NCI-H1930 (cell line): ENCODE measurements around the gene SCAF8.
"Not testable (repeated sequence)": the region's sequence is repeated elsewhere in the genome, so short reads cannot be mapped to it uniquely, and the experiment has no call there.

Experiments used
- DNase-seq, 2 experiments: peaks; one replicate each; lab custom pipeline; 2025; lab: John Stamatoyannopoulos, UW

The SCAF8 gene, protein sequence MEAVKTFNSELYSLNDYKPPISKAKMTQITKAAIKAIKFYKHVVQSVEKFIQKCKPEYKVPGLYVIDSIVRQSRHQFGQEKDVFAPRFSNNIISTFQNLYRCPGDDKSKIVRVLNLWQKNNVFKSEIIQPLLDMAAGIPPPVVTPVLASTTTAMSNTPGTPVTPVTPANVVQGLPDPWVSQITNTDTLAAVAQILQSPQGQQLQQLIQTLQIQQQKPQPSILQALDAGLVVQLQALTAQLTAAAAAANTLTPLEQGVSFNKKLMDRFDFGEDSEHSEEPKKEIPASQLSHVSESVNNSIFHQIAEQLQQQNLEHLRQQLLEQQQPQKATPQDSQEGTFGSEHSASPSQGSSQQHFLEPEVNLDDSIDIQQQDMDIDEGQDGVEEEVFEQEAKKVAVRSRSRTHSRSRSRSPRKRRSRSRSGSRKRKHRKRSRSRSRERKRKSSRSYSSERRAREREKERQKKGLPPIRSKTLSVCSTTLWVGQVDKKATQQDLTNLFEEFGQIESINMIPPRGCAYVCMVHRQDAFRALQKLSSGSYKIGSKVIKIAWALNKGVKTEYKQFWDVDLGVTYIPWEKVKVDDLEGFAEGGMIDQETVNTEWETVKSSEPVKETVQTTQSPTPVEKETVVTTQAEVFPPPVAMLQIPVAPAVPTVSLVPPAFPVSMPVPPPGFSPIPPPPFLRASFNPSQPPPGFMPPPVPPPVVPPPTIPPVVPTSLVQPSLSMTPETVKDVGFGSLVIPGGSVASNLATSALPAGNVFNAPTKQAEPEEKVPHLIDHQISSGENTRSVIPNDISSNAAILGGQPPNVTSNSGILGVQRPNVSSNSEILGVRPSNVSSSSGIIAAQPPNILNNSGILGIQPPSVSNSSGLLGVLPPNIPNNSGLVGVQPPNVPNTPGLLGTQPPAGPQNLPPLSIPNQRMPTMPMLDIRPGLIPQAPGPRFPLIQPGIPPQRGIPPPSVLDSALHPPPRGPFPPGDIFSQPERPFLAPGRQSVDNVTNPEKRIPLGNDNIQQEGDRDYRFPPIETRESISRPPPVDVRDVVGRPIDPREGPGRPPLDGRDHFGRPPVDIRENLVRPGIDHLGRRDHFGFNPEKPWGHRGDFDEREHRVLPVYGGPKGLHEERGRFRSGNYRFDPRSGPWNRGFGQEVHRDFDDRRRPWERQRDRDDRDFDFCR (N-terminal part only)

GRCh38 chr6:154733183-154733625, at the start of gene SCAF8:
TSS of gene SCAF8 (plus strand) at chr6:154733416. CDS start at chr6:154733901, 485 bp downstream.
- peak; percentile 49 to 88 for DNase-seq

DNA sequence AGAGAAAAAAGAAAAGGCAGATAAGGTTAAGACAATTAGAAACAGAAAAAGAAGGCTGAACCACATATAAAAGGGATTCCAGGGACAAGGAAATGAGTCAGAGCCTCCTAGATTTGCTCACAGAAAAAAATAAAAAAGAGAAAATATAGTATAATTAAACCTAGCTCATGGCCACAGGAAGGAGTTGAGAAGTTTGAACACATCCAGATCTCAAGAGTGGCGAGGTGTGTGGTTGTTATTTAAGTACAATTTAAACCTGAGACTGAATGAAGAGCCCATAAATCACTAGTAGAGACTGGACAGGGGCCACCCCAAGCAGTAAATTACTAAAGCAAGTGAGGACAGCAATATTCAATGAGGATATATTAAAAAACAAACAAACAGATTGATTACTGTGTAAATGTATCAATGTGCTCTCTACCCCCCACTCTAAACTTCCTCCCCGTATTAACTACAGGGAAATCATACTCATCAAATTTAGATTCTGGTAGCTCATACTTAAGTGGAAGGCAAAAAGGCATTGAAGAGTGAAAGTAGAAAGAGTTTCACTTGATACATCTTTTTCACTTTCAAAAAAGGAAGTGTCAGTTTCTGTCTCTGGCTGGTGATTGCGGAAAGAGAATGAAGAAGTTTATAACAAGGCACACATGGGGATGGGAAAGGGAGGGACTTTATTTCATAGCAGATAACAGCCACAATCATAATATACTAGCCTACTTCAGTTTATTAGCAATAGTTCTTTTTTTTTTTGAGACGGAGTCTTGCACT, 49.3 kb upstream of the SCAF8 start:
- DNase-seq = no peak

- DNase-seq = no peak
These were observed 47.1 kb upstream of the SCAF8 start for GRCh38 chr6:154686162-154686561.

GRCh38 chr6:154689493-154690255, 43.5 kb upstream of the SCAF8 start:
- no peak for DNase-seq

GRCh38 chr6:154690857-154691256, 42.4 kb upstream of the SCAF8 start:
- DNase-seq = no peak

DNA sequence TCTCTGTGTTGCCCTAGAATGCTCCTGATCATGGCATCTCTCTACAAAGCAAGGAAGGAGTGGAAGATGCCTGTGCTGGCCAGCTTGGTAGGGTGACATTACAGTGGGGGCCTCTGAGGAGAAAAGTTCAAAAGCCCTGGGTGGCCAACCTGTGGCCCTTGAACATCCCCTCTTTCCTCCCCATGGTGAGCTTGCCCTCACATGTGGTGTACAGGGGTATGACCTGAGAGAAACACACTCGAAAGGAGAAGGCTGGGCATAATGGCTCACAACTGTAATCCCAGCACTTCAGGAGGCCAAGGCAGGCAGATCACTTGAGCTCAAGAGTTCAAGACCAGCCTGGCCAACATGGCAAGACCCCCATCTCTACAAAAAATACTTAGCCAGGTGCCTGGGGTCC, 36.6 kb upstream of the SCAF8 start:
- no peak for DNase-seq

DNA sequence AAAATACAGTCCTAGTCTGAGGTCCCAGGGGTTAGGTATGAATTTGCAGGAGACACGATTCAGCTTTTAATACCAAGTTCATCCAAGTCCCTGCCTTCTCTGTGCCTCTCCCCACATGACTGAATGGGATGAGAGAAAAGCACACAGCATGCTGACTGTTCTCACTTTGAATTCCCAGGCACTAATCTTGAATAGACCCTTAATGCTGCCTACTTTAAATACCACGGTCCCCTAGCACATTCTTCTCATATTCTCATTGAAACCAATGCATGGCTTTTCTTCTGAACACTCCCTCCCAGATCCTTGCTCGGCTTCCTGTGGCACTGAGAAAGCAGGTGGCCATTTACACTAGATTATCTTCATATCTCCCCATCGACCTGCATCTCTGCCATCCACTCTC, 30.1 kb upstream of the SCAF8 start:
- no peak for DNase-seq

DNA sequence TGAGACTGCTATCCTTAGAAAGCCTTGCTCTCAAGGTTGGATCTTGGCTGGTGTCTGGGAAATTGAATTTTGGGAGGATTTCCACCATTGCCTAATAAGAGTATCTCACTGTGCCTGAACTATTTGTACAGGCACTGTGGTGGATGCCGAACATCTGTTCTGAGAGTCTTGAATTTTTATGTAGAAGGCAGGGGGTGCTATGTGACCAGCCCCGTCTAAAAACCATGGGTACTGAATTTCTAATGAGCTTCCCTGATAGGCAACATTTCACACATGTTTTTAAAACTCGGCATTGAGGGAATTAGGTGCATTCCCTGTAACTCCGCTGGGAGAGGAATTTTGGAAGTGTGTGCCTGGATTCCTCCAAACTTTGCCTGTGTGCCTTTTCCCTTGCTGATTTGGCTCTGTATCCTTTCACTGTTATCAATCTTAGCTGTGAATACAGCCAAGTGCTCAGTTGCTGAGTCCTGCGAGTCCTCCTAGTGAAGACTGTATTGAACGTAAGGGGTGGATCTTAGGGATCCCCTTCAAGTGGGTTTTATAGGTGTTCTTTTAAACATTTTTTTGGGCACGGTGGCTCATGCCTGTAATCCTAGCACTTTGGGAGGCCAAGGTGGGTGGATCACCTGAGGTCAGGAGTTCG, 27.6 kb upstream of the SCAF8 start:
- DNase-seq = no peak

DNA sequence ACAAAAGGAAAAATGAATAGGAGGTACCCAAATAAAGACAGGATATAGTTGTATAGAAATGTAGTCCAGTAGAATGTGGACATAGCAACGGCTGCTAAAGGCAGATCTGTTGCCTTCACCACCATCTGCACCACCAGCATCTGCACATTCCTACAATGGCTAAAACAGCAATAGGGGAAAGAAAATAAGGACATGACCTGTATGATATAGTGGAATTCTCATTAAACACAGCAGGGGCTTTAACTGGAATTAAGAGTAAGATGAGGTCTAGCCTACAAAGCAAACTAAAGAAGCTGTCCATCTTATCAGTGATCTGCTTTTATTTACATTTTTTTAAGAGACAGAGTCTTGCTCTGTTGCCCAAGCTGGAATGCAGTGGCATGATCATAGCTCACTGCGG, 26.8 kb upstream of the SCAF8 start:
- DNase-seq = no peak

- no peak for DNase-seq
These were observed 23.6 kb upstream of the SCAF8 start for GRCh38 chr6:154709621-154710020.

GRCh38 chr6:154710689-154711088, 22.5 kb upstream of the SCAF8 start:
- no peak for DNase-seq

DNA sequence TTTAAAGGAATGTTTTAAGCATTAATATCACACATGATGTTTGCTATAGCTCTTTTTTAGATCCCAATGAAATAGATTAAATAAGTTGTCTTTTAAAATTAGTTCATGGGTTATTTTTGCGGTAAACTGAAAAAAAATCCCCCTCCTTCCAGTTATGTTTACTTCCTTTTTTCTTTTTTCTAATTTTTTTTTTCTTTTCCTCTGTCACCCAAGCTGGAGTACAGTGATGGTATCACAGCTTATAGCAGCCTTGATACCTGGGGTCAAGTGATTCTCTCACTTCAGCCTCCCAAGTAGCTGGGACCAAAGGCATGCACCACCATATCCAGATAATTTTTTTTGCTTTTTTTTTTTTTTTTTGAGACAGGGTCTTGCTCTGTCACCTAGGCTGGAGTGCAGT, 17.8 kb upstream of the SCAF8 start:
- no peak for DNase-seq

DNA sequence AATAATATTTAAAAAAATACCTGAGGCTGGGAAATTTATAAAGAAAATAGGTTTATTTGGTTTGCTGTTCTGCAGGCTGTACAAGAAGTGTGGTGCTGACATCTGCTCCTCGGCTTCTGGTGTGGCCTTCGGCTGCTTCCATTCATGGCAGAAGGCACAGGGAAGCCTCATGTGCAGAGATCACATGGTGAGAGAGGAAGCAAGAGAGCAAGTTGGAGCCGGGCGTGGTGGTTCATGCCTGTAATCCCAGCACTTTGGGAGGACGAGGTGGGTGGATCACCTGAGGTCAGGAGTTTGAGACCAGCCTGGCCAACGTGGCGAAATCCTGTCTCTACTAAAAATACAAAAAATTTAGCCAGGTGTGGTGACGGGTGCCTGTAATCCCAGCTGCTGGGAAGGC, 16.9 kb upstream of the SCAF8 start:
- not testable (repeated sequence) for DNase-seq

DNA sequence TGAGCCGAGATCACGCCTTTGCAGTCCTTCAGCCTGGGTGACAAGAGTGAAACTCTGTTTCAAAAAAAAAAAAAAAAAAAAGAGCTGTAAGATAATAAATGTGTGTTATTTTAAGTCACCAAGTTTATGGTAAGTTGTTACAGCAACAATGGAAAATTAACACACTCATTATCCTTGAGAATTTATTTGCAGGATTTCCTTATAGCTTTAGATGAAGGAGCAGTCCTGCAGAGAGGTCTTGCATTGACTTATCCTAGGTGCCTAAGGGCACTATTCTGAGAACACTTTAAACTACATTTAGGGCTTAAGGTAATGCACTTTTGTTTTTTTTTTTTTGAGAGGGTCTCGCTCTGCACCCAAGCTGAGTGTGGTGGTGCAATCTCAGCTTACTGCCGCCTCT, 13.8 kb upstream of the SCAF8 start:
- no peak for DNase-seq

DNA sequence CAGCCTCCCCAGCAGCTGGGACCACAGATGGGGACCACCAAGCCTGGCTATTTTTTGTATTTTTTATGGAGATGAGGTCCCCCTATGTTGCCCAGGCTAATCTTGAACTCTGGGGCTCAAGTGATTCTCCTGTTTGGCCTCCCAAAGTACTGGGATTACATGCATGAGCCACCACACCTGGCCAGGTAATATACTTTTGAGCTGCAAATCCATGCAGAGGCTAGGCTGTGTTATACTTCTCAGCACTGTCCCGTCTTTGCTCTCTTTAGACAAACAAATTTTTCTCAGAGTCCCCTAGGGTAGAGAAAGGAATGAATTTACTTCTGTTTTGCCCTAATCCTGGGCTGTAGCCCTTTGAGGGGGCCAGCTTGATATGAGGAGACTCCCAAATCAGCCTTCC, 13.4 kb upstream of the SCAF8 start:
- no peak for DNase-seq

DNA sequence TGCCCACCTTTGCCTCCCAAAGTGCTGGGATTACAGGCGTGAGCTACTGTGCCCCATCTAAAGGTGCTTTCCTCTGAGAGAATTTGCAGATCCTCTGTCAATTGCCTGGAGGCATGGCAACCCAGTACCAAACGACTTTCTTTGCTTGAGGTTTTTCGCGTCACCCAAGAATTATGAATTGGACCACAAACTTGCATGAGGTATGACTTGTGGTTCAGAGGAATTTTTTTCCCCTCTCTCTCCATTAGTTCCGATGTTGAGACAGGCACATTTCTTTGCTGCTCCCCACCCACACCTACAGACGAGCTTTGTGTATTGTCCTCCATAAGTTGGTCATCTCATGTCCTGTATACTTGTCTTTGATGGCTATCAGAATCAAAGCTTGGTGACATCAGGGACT, 11.8 kb upstream of the SCAF8 start:
- no peak for DNase-seq

- no peak for DNase-seq
These were observed 6.3 kb upstream of the SCAF8 start for GRCh38 chr6:154726887-154727286.

DNA sequence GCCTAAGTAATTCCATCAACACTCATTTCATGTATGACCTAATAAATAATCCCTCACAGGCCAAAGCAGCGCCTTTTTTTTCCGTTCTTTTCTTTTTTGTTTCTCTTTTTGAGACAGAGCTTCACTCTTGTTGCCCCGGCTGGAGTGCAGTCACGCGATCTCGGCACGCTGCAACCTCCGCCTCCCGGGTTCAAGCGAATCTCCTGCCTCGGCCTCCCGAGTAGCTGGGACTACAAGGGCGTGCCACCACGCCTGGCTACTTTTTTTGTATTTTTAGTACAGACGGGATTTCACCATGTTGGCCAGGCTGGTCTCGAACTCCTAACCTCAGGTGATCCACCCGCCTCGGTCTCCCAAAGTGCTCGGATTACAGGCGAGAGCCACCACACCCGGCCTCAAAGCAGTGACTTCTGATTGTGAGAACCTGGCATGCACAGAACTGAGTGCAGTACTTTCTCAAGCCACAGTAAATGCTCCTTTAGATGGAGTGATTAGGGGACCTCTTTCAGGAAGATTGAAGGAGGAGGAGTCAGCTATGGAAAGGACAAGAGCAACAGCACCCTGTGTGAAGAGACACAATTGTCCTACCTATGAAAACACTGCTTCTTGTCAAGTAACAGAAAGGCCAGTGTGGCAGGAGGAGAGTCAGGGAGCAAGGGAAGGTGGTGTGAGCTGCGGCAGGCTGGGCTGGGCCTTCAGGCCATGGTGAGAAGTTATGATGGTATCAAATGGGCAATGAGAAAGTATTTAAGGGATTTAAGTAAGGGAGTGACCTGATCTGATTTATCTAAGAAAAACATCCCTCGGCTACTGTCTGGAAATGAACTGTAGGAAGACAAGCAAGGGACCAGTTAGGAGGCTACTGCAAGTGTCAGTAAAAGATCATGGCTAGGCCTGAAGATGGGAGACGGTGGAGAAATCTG, 1.7 kb upstream of the SCAF8 start:
- DNase-seq = no peak

- peak in 1 of 2 experiments; percentile 9 for DNase-seq
These were observed 556 bp upstream of the SCAF8 start for GRCh38 chr6:154732538-154733182.
